GM18511 (cell line): Measurements from ENCODE around the gene RERE.
"Not testable (repeated sequence)": the region's sequence is repeated elsewhere in the genome, so short reads cannot be mapped to it uniquely, and the experiment has no call there.

Source experiments
- ATAC-seq: cut with Tn5 transposase; IDR thresholded peaks from one replicate; pipeline ENCODE4 v1.9.1; 2021; ENCODE audit warnings: mild to moderate bottlenecking, moderate library complexity; ENCODE audit not compliant: unreplicated experiment

RERE gene

DNA sequence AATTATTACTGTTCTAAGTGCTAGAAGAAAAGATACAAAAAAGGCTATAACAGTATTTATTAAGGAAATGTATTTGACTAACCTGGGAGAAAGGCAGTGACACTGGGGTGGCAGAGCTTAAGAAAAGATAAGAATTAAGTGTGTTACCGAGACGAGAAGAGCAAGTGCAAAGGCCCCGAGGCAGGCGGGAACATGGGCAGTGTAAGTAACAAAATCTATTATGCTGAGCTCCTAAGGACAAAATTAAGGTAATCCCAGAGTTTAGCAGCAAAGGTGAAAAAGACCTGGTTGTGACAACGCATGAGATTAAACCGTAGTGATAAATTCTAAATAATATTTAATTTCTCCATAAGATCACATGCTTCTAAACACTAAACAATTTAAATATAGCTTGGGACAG, 167.6 kb downstream of the RERE start:
- ATAC-seq = no peak

GRCh38 chr1:8649027-8649426, 168.4 kb downstream of the RERE start:
- ATAC-seq = no peak

DNA sequence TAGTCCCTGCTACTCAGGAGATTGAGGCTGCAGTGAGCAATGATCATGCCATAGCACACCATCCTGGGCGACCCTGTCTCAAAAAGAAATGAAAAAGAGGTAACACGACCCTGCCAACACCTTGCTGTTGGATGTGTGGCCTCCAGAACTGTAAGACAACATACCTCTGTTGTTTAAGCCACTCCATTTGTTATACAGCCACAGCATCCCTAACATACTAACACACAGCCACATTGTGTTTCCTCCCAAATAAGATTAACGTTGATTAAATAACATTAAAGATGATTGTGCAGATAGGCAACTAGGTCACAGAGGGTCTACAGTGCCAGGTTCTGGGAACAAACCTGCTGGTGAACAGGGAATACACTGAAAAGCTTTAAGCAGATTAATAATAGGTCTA, 170.4 kb downstream of the RERE start:
- ATAC-seq = no peak

- ATAC-seq = no peak
Measured at GRCh38 chr1:8646189-8646588, 171.3 kb downstream of the RERE start.

GRCh38 chr1:8643542-8644536, 173.6 kb downstream of the RERE start:
- ATAC-seq = peak; percentile 91

GRCh38 chr1:8642114-8642513, 175.3 kb downstream of the RERE start:
- no peak for ATAC-seq

DNA sequence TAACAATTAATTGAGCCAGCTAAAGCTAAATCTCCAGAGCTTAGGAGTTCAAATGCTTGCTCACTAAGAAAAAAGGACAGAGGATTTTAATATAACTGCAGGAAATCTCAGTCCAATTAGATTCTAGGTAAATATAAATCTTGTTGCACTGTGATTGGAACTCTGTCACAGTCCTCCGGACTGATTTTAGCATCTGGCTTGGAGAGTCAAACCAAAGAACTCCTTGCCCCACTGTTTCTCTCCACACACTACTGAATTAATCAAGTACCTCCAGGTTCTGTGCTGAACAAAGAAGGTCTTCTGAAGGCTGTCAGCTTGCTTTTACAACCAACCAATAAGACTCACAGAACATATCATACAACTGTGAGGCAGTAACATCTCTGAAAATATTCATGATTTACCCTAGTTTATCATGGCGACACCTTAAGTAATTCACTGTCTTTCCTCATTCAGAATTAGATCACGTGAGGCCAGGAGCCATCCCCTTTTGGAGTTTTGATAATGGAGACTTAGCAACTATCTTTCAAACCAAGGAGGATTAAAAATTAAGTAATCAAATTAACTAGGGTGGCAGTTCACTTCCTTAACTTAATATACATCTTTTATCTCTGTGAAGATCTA, 176.0 kb downstream of the RERE start:
- no peak for ATAC-seq

GRCh38 chr1:8640950-8641349, 176.5 kb downstream of the RERE start:
- ATAC-seq = no peak

GRCh38 chr1:8639148-8639547, 178.3 kb downstream of the RERE start:
- no peak for ATAC-seq

GRCh38 chr1:8633741-8634501, 183.5 kb downstream of the RERE start:
- no peak for ATAC-seq

DNA sequence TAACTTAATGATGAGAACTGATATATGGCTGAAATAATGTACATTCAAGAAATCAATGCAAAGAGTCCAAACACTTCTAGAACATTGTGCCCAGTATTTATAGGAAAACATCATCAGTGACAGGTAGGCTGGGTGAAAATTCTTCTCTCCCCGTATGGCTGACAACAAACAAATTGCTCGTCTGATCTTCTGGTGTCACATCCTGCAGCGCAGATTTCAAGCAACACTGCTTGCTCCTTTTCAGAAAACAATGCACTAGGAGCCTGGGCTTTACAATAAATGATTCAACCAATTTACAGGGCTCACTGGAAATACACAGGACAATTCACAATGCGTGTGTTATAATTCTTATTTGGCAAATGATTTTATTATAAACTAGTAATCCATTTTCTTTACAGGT, 185.3 kb downstream of the RERE start:
- no peak for ATAC-seq

GRCh38 chr1:8631163-8631562, 186.3 kb downstream of the RERE start:
- ATAC-seq = no peak

DNA sequence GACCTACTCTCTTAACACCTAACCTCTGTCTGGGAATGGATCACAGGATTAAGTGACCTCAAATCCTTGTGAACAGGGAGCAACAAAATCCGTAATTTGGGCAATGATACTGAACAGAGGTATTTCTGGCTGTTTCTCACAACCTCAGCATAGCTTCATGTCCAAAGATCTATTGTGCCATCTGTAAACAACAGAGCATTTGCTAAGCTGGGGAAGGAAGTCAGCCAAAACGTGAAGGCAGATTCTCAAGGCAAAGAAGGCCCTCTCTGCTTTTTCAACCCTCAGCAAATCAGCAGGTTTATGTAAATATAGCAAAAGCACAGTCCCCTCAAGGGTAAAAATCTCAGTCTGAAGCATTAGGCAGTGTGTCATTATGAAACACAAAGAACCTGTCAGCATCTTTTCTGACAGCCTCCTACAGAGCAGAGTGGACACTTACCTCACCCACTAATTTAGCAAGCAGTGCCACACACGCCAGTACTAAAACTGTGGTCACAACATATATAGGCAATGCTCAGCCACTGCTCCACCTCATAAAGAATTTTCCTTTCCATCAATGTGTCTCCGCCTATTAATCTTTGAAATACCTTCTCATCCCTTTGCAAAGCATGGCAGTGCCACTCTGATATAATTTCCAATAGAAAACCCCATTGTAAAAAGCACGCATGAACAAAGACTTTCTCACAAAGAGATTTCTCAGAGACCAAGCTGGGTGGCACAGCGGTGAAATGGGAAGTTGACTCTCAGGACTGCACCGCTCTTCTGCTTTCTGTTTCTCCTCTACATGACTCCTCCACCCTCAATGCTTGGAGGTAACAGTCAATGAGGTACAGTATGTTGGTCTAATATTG, 188.0 kb downstream of the RERE start:
- peak; percentile 90 for ATAC-seq

DNA sequence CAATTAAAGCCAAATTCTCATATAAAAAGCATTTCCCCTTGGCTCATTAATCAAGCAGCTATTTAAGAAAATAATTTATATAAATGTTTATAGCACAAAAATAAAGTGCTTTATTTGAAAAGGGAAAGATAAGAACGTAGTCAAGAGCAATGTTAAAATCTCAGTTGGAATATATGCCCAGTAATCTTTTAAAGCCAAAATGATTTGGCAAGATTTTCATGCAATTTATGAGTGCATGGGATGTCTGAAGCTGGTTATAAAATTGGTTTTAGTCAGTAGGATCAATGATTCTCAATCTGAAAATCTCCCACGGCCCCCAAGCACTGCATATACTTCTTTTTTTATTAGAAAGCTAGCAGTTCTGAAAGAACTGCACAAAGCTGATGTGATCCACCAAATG, 188.8 kb downstream of the RERE start:
- no peak for ATAC-seq

- ATAC-seq = no peak
Measured at GRCh38 chr1:8627728-8628127, 189.7 kb downstream of the RERE start.

GRCh38 chr1:8625981-8626898, 191.2 kb downstream of the RERE start:
- ATAC-seq = no peak

- ATAC-seq = no peak
Measured at GRCh38 chr1:8625491-8625890, 191.9 kb downstream of the RERE start.

DNA sequence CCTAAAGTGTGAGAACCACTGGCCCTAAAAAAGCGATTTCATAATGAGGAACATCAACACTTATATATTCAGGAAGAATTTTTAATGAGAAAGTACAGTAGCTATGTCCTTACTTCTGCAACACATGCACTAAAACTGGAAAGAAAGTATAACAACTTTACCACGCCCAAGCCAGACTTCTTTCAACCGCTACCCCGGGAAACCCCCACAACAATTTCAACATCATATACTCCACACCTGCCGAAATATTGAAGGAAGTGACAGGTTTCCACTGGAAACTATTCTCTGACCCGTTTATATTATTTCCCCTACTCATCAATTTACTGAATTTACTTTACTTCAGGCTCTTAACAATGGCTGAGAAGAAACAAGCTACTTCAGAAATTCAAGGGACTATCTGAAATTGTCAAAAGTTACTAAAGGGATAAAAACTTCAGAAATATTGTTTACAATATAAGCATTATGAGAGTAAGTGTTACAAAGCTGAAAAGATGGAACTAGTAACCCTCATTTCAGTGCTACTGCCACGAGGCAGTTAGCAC, 193.7 kb downstream of the RERE start:
- not testable (repeated sequence) for ATAC-seq

GRCh38 chr1:8621785-8622348, 195.6 kb downstream of the RERE start:
- not testable (repeated sequence) for ATAC-seq
